Measurements from ENCODE around the gene SORCS1.

The SORCS1 gene

DNA sequence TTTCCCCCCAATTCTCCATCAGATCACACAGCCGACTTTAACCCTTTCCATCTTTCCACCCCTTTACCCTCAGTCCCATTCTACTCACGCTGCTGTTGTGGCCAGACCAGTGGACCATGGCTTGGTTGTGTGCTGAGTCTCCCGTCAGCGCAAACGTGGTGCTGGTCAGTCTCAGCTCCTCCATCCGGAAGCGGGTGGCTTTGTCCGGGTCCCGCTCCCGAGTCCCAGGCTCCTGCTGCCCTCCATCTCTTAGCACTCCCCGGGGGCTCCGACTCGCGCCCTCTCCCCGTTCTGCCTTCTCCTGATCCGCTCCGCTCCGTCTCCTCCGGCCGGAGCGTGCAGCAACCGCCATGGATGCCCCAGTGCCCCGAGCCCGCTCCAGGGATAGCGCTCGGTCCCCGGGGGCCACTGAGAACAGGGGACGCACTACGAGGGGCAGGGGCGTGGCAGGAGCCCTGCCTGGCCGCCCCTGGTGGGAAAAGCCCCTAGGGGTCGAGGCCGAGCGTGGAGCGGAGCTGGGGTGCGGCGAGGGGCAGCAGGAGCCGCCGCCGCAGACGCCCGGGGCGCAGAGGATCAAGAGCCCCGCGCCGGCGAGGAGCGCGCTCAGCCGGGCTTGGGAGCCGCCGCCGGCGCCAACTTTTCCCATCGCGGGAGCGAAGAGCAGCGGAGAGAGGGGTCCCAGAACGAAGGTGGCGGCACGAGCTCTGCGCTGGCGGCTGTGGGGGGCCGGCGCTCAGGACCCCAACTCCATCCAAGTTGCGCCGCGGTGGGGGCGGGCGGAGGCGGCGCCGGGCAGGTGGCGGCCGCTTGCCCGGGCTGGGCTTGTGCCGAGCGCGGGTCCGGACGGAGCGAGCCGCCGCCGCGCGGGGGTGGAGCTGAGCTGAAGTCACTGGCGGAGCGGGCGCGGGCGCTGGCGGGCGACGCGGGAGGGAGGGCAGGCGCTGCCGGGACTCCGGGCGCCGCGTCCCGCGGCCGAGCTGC, at the start of gene SORCS1:
TSS of gene SORCS1 (minus strand) at position 826 of the 981 bp plus-strand sequence.
- peak; percentile 55 for DNase-seq (ENCODE audit: low read depth, low spot score)

DNA sequence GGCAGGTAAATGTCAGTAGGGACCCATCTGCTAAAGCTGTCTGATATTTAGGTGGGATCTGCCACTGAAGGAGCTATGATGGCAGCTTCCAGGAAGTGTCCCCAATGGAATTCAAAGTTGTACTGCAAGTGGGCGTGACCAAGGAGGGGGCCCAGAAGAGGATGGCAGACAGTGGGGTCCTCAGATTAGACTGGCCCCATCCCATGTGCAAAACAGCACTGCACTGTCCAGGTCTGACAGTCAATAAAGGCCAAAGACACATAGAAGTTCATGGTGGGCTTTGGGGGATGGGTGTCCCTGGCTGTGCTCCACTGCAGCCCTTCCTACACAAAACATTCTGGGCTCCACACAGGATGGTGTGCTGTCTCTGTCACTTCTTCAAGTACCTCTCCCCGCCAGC, 49.8 kb upstream of the SORCS1 start:
- DNase-seq (ENCODE audit: low read depth, low spot score) = no peak

DNA sequence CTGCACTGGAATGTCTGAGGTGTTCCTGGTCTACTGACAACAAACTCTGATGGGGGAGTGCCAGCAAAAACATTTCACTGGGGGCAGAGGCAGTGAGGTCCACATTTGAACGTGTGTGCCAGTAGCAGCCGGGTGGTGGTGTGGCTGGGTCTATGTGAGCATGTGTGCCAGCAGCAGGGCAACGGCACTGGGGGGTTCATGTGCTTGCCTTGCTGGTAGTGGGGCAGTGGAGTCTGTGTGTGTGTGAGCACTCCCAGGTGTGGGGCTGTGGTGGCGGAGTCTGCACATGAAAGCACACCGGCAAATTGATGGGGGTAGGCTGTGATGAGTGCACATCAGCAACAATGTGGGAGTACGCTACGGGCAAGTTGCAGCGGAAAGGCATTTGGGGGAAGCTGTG, 49.4 kb upstream of the SORCS1 start:
- DNase-seq (ENCODE audit: low read depth, low spot score) = no peak

DNA sequence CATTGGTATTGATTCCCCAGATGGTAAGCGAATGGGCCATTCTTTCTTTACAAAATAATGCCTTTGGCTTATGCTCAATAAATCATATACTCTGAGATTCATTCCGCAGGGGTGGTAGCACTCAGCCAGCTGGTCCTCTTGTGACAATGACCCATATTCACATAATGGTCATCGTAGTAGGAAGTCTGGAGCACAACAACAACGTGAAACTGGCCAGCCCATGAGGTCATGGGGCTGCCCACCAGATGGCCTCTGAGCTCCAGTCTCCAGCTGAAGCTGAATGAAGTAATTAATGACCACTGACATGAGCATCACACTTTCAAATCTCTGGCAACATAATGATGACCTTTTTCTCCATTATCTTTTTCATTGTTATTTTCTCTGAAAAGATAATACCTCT, 42.3 kb upstream of the SORCS1 start:
- DNase-seq (ENCODE audit: low read depth, low spot score) = no peak

DNA sequence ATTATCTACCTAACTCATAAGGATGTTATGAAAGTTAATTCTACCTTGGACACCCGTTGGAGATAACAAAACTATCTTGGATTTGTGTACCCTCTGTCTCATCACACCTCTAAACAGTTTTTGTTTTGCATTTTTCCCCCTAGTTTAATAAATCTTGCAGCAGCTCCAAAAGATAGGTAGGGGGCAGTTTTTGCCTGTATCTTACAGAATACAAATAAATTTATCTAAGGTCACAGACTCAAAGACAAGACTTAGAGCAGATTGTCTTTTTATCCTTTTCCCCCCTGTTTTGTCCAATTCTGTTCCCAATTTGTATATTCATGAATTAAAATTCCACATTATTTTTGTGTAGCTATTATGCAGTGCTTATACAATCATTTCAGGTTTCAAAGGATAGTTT, 5.0 kb upstream of the SORCS1 start:
- no peak for DNase-seq (ENCODE audit: low read depth, low spot score)

DNA sequence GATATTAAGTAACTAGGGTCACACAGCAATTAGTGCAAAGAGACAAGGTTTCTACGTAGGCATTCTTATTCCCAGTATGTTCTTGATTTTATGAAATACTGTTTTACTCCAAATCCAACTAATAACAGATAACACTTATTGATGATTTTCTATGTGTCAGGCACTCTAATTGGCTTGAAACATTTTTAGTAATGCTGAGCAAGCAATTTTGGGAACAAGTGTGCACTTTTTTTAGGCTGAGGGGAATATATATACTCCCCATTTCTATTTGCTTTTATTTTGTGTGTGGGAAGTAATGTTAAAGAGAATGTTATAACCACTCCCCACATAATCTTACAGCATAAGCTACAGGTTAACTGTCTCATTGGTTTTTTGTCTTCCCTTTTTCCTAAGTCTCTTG, 4.2 kb upstream of the SORCS1 start:
- no peak for DNase-seq (ENCODE audit: low read depth, low spot score)

DNA sequence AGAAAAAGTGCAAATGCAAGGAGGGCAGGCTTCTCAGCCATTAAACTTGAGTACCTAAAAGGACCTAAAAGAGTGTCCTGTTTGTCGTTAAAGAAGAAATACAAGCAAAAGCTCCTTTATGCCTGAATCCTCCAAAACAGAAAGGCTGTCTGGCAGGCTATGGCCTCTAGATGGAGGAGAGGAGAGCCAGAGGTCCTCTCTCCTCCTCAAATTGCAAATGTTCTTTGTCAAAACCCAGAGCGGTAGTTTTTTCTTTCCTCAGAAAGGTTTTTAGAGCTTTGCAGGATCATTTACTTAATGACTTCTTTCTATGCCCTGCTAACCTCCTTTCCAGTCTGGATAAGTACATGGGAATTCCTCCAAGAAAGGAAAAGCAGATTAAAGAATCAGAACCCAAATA, 1.9 kb upstream of the SORCS1 start:
- no peak for DNase-seq (ENCODE audit: low read depth, low spot score)

DNA sequence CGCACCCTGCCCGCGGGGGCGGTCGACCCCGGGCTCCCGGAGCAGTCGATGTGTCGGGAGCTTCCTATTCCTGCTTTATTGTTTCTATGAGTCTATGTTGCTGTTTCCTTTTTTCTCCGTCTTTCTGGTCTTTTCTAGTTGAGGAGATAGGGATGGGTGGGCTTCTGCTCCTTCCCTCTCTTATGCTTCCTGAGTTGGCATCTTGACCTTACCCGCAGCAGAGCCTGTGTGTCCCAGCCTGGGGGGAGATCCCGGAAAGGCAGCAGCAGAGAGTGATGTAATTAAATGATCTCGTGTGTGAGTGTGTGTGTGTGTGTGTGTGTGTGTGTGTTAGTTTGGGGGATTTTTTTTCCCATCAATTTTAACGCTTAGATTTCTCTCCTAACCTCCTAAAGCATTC, 486 bp upstream of the SORCS1 start:
- DNase-seq (ENCODE audit: low read depth, low spot score) = no peak

DNA sequence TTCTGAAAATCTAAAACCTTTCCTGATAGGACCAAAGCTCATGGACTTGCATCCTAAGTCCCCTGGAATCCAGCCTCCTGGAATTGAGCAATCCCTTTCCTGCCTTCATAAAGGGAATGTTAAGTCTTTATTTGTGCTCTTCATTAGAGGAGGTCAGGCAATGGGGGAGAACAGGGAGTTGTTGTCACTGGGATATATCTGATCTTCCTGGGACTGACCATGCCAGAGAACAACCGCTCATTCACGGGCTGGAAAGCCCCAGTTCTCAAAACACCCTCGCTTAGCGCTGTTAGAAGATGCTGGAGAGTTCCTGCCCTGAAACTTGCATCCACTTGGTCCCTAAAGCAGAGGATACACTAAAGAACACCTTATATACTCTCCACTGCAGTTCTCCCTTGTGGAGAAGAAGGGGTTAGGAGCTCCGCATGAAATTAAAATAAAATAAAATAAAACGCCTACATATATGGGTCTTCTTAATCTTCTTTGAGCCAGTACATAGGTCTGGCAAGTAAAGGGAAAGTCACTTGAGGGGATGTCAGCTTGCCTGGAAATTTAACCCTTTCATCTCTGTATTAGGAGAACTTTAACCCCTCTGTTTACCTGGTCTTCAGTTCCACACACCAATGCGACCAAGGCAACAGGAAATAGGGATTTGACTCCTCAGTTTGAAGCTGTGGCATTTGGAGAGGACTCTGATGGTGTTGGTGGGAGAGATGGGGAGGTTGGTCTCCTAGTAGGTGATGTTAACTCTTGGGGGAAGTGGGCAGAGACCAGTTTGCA, 1.2 kb downstream of the SORCS1 start:
- DNase-seq (ENCODE audit: low read depth, low spot score) = peak; percentile 1

DNA sequence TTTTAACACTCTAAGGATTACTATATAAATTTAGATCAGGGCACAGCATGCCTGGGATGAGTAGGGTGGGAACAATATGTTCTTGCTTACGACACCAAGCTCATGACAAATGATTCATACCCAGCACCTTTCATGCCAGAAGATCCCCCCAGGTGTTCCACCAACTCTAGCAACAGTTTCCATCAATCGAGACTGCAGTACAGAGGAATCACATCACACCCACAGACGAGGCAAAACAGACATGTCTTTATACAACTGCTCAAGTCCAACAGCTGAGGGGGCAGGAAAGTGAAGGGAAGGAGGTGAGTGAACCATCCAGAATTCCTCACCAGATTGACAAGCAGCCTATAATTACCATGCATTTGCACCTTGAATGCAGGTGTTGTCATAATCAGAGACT, 3.6 kb downstream of the SORCS1 start:
- DNase-seq (ENCODE audit: low read depth, low spot score) = no peak

DNA sequence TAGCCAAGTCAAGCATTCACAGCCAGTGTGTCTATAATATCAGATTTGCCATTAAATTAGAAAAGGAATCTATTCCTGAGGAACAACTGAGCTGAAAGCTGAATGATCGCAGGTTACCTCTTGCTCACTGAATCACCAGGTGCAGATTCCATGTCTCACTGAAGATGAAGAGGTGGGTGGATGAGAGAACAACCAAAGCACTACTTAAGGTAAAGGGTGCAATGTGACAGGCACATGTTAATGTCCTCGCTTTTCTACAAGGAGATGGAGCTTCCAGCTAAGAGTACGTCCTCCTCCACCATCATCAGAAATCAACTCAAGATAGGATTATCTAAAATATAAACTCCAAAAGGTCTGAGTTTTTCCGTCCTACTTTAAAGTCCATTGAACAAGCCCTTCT, 4.6 kb downstream of the SORCS1 start:
- no peak for DNase-seq (ENCODE audit: low read depth, low spot score)

DNA sequence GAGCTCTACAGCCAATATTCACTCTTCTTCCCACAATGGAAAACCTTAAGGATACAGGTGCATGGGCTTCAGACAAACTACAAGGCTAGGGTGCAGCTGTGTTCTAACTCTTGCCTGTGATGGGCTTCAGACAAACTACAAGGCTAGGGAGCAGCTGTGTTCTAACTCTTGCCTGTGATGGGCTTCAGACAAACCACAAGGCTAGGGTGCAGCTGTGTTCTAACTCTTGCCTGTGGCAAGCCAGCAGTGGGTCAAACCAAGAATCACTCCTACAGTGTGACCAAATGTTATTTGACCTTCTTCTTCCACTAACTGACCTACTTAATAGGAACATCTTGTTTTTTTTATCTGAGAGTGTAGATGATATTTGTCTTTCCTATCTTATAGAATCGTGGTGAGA, 7.4 kb downstream of the SORCS1 start:
- DNase-seq (ENCODE audit: low read depth, low spot score) = no peak

DNA sequence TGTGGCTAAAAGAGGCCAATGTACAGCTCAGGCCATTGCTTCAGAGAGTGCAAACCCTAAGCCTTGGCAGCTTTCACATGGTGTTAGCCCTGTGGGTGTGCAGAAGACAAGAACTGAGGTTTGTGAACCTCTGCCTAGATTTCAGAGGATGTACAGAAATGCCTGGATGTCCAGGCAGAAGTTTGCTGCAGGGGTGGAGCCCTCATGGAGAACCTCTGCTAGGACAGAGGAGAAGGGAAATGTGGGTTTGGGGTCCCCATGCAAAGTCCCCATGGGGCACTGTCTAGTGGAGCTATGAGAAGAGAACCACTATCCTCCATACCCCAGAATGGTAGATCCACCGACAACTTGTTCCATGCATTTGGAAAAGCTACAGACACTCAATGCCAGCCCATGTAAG, 12.4 kb downstream of the SORCS1 start:
- DNase-seq (ENCODE audit: low read depth, low spot score) = no peak

DNA sequence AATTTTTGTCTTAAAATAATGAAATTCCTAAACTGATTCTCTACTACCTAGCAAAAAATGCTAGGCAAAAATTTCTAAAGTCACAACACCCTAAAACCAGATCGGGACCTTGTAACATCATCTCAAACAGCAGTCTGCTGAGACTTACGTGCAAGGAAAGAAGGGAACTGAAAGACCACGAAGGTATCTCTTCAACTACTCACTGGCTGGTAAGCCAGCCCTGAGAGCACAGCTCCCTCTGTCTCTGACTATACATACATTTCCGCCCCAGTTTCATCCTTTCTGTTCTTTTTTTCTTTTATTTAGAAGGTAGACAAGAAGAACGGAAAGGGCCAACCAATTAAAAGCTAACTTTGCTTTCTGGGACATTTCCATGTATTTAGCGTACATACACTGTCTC, 15.6 kb downstream of the SORCS1 start:
- no peak for DNase-seq (ENCODE audit: low read depth, low spot score)

DNA sequence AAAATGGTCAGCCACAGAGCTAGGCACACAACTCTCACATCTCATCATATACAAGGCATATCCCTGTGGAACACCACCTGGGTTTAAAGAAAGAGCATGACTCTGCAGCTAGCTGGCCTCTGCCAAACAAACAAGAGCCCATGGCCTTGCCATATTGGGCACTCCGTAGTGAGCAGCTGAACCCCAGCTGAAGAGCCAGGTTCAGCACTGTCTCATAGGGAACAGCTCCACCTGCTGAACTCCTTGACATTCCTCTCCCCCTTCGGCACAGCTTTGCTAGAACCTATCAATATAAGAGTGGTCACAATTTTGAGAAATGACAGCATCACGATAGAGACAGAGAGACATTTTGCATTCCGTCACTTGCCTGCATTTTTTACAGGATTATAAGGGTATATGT, 20.0 kb downstream of the SORCS1 start:
- peak; percentile 2 for DNase-seq (ENCODE audit: low read depth, low spot score)

DNA sequence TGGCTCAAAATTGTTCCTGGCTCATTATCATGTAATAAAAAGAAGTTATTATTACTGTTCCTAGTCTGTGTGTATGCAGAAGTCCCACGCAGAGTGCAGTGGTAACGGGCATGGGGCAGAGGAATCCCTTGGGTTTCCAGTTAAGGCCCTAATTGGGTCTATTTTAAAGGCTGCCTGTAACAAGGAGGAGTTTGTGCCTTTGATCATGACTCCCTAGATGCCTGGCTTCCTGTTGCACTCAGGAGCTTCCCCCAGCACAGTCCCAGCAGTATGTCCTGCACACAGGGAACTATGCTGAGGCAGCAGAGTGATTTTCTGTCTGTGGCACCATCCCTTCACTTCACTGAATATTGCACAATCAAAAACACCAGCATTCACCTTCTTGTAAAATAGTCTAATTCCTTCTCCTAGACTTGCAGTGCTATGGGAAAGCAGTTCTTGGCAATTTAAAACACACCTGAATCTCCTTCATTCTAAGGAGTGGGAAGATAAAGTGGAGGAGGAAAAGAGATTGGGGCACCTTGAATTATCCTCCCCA, 22.9 kb downstream of the SORCS1 start:
- DNase-seq (ENCODE audit: low read depth, low spot score) = no peak

DNA sequence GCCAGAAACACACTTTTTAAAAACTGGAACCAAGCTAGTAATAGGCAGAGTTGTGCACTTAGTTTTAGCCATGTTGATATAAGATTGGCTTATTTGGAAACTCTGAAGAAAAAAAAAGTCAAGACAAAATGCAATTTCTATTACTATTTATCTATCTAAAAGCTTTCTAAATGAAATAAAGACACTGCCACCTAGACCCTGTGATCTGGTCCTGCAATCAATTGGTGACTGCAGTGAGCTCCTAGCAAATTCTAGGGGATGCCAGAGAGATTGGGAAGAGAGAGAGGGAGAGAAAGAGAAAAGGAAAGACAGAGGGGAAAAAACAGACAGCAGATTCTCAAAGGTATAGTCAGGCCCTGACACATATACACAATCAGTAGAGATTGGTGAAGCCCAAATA, 25.3 kb downstream of the SORCS1 start:
- no peak for DNase-seq (ENCODE audit: low read depth, low spot score)

DNA sequence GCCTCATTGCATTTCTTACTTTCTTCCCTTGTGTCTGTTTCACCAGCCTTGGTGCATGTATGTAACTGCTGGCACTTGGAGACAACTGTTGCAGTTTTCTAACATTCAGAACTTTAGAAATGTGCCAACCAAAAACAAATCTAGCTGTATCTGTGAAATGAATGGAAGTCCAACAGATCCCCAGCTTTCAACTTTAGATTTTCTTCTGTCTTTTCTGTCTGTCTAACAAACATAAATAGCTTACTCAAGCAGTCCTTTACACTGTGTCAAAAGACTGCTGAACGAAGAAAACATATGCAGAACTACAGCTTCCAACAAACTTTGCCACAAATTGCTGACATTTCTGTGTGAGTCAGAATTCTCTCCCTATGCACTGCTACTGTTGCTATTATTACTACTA, 30.9 kb downstream of the SORCS1 start:
- DNase-seq (ENCODE audit: low read depth, low spot score) = no peak

DNA sequence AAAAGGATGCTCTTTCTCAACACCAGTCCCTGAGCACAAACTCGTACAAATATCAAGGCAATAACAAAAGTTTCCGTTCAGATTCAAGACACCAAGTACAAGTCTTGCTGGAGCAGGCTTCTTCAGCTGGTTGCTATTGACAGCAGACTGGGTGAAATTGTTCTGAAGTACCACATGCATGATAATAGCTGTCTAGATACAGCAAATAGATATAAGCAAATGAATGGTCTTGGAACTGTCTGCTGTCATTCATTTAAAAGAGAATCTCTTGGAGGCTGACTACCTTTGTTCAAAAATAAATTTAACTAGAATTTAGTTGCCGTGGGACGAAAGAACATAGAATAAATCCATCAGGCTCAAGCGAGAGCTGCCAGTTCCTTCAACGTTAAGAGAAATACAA, 35.5 kb downstream of the SORCS1 start:
- no peak for DNase-seq (ENCODE audit: low read depth, low spot score)

DNA sequence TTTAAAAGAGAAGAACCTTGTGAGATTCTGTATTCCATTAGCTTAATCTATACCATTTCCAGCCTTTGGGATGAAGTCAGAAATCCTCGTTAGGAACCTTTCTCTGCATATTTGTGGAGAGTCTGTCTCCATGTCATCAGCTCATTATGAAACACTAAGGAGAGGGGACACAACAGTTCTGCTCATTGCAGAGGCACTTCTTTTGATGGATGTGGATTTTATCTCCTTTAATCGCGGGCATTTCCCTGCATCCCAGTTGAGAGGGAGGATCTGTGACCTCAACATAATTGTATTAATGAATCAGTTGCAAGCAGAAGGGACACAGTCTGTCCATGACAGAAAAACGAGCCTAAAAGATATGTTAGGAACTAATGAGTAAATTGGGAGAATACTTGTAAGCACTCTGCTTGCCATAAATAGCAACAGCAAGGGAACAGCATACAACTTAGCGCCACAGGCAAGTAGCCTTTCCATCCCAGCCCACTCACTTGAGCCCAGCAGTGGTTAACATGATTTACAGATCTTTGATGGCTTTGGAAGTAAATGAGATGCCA, 37.9 kb downstream of the SORCS1 start:
- DNase-seq (ENCODE audit: low read depth, low spot score) = no peak

DNA sequence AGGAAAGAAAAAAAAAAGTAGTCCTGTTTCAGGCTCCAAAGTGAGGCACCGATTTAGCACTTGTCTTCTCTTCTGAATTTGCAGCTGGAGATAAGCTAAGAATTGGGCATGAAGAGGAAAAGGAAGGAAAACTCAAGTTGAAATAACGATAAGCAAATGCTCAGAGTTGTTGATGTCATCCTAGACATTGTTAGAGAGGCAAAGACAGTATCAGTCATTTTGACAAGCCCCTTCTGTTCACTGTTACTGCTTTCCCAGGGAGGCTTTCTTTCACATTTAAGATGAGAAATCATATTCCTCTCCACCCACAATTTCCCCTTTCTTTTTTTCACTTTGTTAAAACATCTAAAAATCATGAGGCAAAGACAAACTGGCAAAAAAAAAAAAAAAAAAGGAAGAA, 41.8 kb downstream of the SORCS1 start:
- no peak for DNase-seq (ENCODE audit: low read depth, low spot score)

DNA sequence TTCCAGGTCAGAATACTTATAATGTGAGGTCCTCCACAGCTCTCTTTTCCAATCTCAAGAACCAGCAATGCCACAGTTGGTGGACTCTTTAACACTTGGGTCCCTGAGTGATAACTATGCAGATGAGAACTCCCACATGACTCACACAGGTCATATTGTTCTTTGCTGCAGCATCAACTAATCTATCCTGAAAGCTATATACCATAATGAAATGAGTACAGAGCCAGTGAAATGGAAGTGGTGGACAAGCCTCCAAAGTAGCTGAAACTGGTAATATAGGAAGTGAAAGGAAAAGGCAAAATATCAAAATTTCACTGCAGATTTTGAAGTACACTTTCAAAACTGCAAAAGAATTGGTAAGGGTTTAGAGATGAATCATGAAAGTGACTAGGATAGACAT, 45.6 kb downstream of the SORCS1 start:
- no peak for DNase-seq (ENCODE audit: low read depth, low spot score)
